ENCODE results near the gene DGKH. TPM values are rescaled to one million over a fixed set of nuclear protein-coding genes. Genes with fewer than 3 reads are reported as not detected.
A peak's percentile ranks its signal among the peaks of the same experiment; 100 is the strongest.

Gene DGKH
- total and polyA plus RNA-seq, 9 of the 15 experiments (the other 6 are each of a cell fraction or from before 2014, with no cell fraction given) = 0.38 to 4.4 (median 3.1) TPM

GRCh38 chr13:42259515-42259914, 211.1 kb downstream of the DGKH start (continued):
- no peak for TF ChIP-seq CHD7 (IDR thresholded peaks at IDR 0.05; ENCODE audit: low read depth, low read length)
- no peak; the same call in 1 of the 2 replicates for TF ChIP-seq RAD51 (IDR thresholded peaks at IDR 0.05; ENCODE audit: borderline replicate concordance, low read depth)
- 0 out of 2 replicates have a peak, but pooled peaks have one; percentile 33 for TF ChIP-seq ZEB2 (IDR thresholded peaks at IDR 0.05)
- no peak for TF ChIP-seq HOXB6 (CRISPR knock-in tag; IDR thresholded peaks at IDR 0.05; ENCODE audit: borderline replicate concordance)
- no peak for TF ChIP-seq HBP1 (CRISPR knock-in tag; IDR thresholded peaks at IDR 0.05)
- no peak for TF ChIP-seq GABPB2 (CRISPR knock-in tag; conservative IDR thresholded peaks at IDR 0.05)
- no peak for TF ChIP-seq KAT7 (CRISPR knock-in tag; IDR thresholded peaks at IDR 0.05; ENCODE audit: borderline replicate concordance)
- TF ChIP-seq TEAD4 (IDR thresholded peaks at IDR 0.05; ENCODE audit: low read length) = peak; percentile 79
- TF ChIP-seq TEAD4 (CRISPR knock-in tag; IDR thresholded peaks at IDR 0.05; ENCODE audit: borderline replicate concordance) = no peak
- no peak for TF ChIP-seq NFRKB (IDR thresholded peaks at IDR 0.05; ENCODE audit: low read depth)
- TF ChIP-seq CREB3L1 (IDR thresholded peaks at IDR 0.05; ENCODE audit: borderline replicate concordance, low read depth) = no peak
- no peak for TF ChIP-seq ZNF41 (CRISPR knock-in tag; conservative IDR thresholded peaks at IDR 0.05)
- no peak for TF ChIP-seq SMC3 (conservative IDR thresholded peaks at IDR 0.05; ENCODE audit: insufficient read depth, low read depth, low read length)

Measured in K562 (cell line).